Fibroblast of villous mesenchyme (primary cell): ENCODE data around the gene SFSWAP. TPM values are rescaled to one million over a fixed set of nuclear protein-coding genes. Genes with fewer than 3 reads are reported as not detected.

ENCODE experiments used
- DNase-seq: peaks from one replicate; pipeline ENCODE4 v3.0.0-alpha.2; 2010; ENCODE audit warnings: low read depth
- H3K4me3 ChIP-seq: 2 replicates; pipeline ENCODE4 v1.5.1; 2011; ENCODE audit warnings: low read depth, mild to moderate bottlenecking, low read length
- total RNA-seq: library from RNA; depleted of rRNA; stranded (reverse); fragments of >200 nt; gene quantifications from 2 replicates; pipeline ENCODE4 v1.2.3, GENCODE V29; 2012
- TF ChIP-seq, protein P1 (sequence below): IDR thresholded peaks from 2 replicates; pipeline ENCODE4 v1.5.1; 2012; ENCODE audit warnings: low read depth, mild to moderate bottlenecking, low read length; ENCODE audit not compliant: insufficient read depth

Gene SFSWAP
- total RNA-seq, 1 donor: 28.5 TPM

DNA sequence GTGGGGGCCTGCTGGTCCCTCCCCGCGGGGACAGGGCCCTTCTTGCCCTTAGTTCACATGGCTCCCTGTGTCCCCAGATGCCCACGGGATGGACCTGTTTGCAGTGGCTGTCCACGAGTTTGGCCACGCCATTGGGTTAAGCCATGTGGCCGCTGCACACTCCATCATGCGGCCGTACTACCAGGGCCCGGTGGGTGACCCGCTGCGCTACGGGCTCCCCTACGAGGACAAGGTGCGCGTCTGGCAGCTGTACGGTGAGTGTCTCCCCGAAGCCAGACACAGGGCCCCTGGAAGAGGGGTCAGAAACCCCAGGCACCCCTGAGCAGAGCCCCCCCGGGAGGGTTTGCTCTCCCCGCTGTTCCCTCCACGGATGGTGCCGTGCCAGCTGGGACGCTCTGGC is 130.7 kb downstream of the SFSWAP start:
- H3K4me3 ChIP-seq: no peak overlapping the region
- TF ChIP-seq, protein P1, sequence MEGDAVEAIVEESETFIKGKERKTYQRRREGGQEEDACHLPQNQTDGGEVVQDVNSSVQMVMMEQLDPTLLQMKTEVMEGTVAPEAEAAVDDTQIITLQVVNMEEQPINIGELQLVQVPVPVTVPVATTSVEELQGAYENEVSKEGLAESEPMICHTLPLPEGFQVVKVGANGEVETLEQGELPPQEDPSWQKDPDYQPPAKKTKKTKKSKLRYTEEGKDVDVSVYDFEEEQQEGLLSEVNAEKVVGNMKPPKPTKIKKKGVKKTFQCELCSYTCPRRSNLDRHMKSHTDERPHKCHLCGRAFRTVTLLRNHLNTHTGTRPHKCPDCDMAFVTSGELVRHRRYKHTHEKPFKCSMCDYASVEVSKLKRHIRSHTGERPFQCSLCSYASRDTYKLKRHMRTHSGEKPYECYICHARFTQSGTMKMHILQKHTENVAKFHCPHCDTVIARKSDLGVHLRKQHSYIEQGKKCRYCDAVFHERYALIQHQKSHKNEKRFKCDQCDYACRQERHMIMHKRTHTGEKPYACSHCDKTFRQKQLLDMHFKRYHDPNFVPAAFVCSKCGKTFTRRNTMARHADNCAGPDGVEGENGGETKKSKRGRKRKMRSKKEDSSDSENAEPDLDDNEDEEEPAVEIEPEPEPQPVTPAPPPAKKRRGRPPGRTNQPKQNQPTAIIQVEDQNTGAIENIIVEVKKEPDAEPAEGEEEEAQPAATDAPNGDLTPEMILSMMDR: no peak
- no peak for DNase-seq

DNA sequence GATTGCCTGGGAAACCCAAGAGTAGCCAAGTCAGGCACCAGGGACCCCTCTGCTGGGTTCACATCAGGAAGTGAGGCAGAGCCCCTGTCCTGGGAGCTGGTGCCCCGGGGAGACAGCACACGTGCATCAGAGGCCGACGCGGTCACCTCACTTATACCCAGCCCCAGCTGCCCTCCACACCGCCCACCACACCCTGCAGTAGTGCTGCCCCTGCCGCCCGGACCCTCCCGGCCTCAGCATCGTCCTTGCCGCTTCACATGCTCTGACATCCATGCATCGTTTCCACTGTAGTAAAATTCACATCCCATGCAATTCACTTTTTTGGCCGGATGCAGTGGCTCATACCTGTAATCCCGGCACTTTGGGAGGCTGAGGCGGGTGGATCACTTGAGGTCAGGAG is 131.3 kb downstream of the SFSWAP start:
- no peak for DNase-seq
- TF ChIP-seq, protein P1: no peak
- no peak overlapping the region for H3K4me3 ChIP-seq

DNA sequence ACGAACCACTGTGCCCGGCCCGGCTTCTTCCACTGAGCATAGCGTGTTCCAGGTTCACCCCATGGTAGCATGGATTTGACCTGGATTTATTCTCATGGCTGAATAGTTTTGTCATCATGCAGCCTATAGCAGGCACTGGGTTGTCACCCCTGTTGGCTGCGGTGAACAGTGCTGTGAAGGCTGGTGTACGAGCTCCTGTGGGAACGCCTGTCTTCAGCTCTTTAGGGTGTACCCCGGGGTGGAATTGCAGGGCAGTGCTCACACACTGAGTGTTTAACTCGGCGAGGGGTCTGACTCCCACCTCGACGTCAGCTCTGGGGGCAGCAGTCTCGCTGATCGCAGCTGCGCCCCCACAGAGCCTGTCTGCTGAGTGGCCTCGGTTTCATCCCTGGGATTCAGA is 132.6 kb downstream of the SFSWAP start:
- TF ChIP-seq, protein P1: no peak
- H3K4me3 ChIP-seq: no peak overlapping the region
- DNase-seq: no peak

DNA sequence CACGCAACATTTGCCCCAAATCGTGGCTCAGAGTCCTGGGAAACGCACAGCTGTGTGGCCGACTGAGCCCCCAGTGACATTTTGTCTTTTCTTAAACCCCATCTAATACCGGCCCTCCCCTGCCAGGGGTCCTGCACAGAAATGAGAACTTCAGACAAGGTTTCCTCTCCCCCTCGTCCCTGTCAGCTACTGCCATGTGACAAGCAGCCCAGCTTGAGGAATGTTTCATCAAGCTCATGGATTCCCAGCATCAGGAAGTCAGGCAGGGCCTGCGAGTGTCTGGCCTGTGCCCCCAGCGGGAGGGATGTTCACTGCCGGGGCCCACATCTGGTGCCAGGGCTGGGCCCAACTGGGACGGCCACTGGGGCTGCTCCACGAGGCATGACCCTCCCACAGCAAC is 133.2 kb downstream of the SFSWAP start:
- TF ChIP-seq, protein P1: no peak
- no peak for DNase-seq
- H3K4me3 ChIP-seq: no peak overlapping the region

DNA sequence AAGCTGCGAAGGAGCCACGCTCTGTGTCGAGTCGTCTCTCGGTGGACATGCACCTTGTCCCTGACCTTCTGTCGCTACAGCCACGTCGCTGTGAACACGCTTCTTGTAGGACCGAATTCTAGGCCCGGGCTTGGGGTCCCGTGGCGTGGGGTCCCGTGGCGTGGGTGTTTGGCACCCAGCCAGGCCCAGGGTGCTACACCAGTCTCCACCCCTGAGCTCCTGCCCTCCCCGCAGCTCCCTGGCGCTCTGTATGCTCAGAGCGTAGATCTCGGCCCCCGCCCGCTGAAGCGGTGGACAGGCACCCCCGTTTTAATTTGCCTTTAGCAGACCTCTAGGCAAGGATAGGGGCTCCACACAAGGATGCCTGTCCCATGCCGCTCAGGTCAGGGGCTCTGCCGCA is 133.8 kb downstream of the SFSWAP start:
- H3K4me3 ChIP-seq: no peak overlapping the region
- DNase-seq: no peak
- TF ChIP-seq, protein P1: no peak

DNA sequence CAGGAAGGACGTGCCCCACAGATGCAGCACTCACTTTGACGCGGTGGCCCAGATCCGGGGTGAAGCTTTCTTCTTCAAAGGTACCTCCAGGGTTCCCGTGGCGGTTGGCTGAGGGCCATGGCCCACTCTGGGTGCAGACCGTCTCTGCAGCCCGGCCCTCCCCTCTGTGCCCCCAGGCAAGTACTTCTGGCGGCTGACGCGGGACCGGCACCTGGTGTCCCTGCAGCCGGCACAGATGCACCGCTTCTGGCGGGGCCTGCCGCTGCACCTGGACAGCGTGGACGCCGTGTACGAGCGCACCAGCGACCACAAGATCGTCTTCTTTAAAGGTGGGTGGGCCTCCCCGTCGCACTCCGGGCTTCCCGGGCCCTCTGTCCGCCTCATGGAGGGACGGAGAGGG is 134.2 kb downstream of the SFSWAP start:
- no peak overlapping the region for H3K4me3 ChIP-seq
- TF ChIP-seq, protein P1: no peak
- no peak for DNase-seq

DNA sequence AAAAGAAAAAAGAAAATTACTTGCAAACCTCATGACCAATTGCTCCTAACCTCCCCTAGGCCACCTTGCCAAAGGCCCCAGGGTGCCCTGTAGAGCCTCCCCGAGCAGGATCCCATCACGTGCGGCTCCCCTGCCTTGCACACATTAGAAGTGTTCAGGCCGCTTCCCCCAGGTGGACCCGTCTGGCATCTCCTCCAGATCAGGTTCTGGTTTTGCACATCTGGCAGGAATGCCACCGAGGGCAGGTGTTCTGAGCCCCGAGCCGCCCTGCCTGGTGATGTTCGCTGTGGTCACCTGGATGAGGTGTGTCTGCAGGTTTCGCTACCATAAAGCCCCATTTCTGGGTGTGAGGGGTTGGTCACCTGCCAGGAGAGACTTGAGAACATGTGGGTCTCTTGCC is 136.6 kb downstream of the SFSWAP start:
- no peak overlapping the region for H3K4me3 ChIP-seq
- DNase-seq: no peak

More for the DNA sequence above, 136.6 kb downstream of the SFSWAP start:
- TF ChIP-seq, protein P1: no peak
